H7 (cell line): ENCODE data around the gene LCN10. TPM values are rescaled to one million over a fixed set of nuclear protein-coding genes. Genes with fewer than 3 reads are reported as not detected.
"Not testable (repeated sequence)": the region's sequence is repeated elsewhere in the genome, so short reads cannot be mapped to it uniquely, and the experiment has no call there.

Source experiments
- DNase-seq: peaks from one replicate; pipeline ENCODE4 v3.0.0; 2012
- H3K27me3 ChIP-seq: 2 replicates; pipeline ENCODE4 v1.6.0; 2011; ENCODE audit warnings: mild to moderate bottlenecking, low read length; ENCODE audit not compliant: control insufficient read depth, insufficient read depth
- H3K36me3 ChIP-seq: replicated peaks from 2 replicates; pipeline ENCODE4 v1.5.1; 2011; ENCODE audit warnings: low read length; ENCODE audit not compliant: control insufficient read depth, insufficient read depth
- H3K4me3 ChIP-seq: 2 replicates; pipeline ENCODE4 v1.5.1; 2011; ENCODE audit warnings: low read depth, mild to moderate bottlenecking, control low read depth, low read length, moderate library complexity; ENCODE audit not compliant: insufficient read depth
- total RNA-seq: library from RNA; depleted of rRNA; stranded (reverse); fragments of >200 nt; shearing (Covaris generic); gene quantifications from 2 replicates; pipeline ENCODE4 v1.2.3, GENCODE V29; 2014

The LCN10 gene
- total RNA-seq, 1 experiment from 2014 or later, result 0.76 TPM

- no peak overlapping the region for H3K4me3 ChIP-seq
- no peaks in the 10 kb centered on the region for H3K36me3 ChIP-seq
- no peaks in the 10 kb centered on the region for H3K27me3 ChIP-seq
- DNase-seq, result no peak
These were observed 37.1 kb upstream of the LCN10 start for GRCh38 chr9:136779808-136780207.

DNA sequence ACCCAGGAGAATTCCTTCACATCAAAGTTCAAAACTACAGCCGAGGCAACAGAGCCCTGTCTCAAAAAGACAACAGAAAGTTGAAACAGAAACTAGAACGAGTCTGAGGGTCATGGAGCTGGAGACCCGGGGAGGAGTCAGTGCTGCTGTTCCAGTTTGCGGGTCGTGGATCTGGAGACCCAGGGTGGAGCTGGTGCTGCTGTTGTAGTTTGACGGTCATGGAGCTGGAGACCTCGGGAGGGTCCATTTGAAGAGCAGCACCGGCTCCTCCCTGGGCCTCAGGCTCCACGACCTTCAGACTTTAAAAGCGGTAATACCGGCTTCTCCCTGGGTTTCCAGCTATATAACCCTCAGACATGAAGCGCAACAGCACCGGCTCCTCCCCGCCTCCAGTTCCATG is 34.6 kb upstream of the LCN10 start:
- Histone ChIP-seq H3K36me3 (no peaks in the 10 kb centered on the region), H3K4me3 (no peak overlapping the region), H3K27me3 (no peaks in the 10 kb centered on the region; the same call in 1 of the 2 replicates)
- DNase-seq, result no peak

DNA sequence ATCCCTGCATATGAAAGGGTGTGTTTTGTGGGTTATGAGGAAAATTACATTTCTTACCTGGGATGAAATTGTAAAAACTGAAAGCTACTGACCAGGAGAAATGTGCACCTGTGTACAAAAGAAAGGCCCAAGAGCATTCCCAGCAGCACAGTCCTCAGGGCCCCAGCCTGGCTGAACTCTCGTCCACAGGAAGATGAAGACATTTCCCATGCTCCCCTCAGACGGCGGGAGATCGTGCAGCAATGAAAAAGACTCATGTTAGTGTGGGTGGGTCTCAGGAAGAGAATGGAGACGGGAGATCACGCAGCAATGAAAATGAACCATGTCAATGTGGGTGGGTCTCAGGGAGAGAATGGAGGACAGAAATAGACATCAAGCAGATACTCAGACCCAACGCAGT is 34.2 kb upstream of the LCN10 start:
- H3K27me3 ChIP-seq, result no peaks in the 10 kb centered on the region; the same call in 1 of the 2 replicates
- no peak overlapping the region for H3K4me3 ChIP-seq
- H3K36me3 ChIP-seq, result no peaks in the 10 kb centered on the region
- DNase-seq, result no peak

DNA sequence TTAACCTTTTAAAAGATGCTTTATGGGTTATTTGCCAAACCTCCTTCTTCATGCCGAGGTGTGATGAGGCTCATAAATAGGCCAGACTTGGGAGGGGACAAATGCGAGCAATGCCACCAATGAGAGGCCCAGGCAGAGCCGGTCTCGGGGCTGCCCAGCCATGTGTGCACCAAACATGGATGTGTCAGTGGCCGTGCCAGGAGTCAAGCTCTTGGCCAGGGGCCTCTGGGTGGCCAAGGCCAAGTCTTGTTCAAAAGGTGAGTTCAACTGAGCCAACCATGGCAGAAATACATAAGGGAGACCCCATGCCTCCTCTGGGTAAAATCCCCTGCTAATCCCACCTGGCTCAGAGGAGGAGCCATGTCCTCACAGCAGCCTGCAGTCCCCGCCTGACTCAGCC is 32.5 kb upstream of the LCN10 start:
- H3K27me3 ChIP-seq, result no peaks in the 10 kb centered on the region; the same call in 1 of the 2 replicates
- DNase-seq, result no peak
- no peaks in the 10 kb centered on the region for H3K36me3 ChIP-seq
- H3K4me3 ChIP-seq, result no peak overlapping the region

DNA sequence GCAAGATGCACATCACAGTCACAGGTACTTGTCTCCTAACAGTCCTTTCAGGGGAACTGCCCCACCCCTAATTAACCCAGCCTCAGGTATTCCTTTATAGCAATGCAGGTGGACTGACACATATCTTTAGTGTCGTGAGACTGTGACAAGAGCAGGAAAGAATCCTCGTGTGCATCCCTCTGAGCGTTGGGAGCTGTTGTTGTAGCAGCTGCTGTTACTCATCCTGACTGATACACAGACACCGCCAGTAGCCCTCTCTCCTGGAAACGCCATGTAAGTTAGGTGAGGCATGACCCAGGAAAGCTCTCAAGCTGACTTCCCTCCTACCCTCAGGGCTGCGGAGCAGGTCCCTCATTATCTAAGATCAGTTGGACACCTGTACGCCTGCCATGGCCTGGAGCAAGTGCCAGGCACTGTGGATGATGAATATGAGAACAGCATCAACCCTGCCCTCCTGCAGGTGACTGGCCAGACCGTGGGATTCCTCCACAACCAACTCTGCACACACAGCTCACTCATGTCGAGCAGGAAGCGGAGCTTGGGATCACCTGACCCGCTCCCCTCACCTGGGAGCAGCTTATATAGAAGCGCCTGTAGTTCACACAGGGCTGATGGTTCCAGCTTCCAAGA is 31.8 kb upstream of the LCN10 start:
- Histone ChIP-seq H3K4me3 (no peak overlapping the region), H3K27me3 (no peaks in the 10 kb centered on the region; the same call in 1 of the 2 replicates), H3K36me3 (no peaks in the 10 kb centered on the region)
- no peak for DNase-seq

GRCh38 chr9:136773386-136774044 is 30.8 kb upstream of the LCN10 start:
- Histone ChIP-seq H3K4me3 (no peak overlapping the region), H3K27me3 (no peaks in the 10 kb centered on the region; the same call in 1 of the 2 replicates), H3K36me3 (no peaks in the 10 kb centered on the region)
- DNase-seq, result peak; percentile 88

DNA sequence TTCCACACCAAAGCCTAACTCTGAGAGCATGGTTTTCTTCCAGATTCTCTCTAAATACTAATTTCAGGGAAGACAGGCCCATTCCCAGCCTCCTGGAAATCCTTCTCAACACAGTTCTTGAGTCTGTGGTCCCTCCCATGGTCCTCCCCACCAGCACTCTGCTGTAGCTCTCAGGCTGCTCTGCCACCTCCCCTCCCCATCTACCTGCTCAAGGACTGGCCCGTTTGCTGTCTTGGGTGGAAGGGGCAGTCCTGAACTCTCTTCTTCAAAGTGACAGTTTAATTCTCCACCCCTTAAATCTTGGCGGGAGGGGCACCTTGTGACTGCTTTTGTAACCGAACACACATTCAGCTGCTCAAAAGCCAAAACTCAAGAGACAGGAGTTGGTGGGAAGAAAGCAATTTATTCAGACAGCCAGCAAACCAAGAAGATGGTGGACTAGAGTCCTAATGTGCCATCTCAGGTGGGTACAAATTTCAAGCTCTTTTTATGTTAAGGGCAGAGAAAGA is 29.2 kb upstream of the LCN10 start:
- Histone ChIP-seq H3K36me3 (no peaks in the 10 kb centered on the region), H3K27me3 (no peaks in the 10 kb centered on the region; the same call in 1 of the 2 replicates), H3K4me3 (no peak overlapping the region)
- DNase-seq, result no peak

DNA sequence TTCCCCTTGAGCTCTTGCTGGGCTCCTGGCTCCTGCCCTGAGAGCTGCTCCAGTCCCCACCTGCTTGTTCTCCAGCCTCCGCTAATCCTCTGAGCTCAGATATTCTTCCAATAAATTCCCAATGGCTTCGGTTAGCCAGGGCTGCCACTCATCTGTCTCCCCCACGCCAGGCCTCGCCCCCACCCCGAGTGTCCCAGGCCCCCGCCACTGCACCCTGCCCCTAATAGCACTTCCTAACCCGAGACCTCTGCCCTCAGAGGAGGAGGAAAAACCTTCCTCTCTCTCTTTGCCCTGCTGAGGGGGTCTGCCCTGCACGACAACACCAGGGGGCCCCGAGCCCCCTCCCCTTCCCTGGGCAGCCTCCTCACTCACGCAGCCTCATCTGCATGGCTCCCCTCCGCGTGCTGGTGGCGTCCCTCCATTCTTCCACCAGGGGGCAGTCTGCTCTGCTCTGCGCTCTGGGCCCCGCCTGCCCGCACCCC is 27.0 kb upstream of the LCN10 start:
- Histone ChIP-seq H3K27me3 (no peaks in the 10 kb centered on the region; the same call in 1 of the 2 replicates), H3K4me3 (peak overlapping the region; percentile 36; the same call in 1 of the 2 replicates), H3K36me3 (no peaks in the 10 kb centered on the region)
- DNase-seq, result peak; percentile 96

GRCh38 chr9:136766410-136767120 is 23.8 kb upstream of the LCN10 start:
- not testable (repeated sequence) for H3K36me3 ChIP-seq, H3K27me3 ChIP-seq, H3K4me3 ChIP-seq, DNase-seq

- H3K27me3 ChIP-seq, H3K4me3 ChIP-seq, H3K36me3 ChIP-seq, DNase-seq: not testable (repeated sequence)
These were observed 23.1 kb upstream of the LCN10 start for GRCh38 chr9:136765745-136766409.

- Histone ChIP-seq H3K36me3 (no peaks in the 10 kb centered on the region), H3K27me3 (no peaks in the 10 kb centered on the region), H3K4me3 (no peak overlapping the region)
- DNase-seq, result no peak
These were observed 22.3 kb upstream of the LCN10 start for GRCh38 chr9:136765041-136765440.

DNA sequence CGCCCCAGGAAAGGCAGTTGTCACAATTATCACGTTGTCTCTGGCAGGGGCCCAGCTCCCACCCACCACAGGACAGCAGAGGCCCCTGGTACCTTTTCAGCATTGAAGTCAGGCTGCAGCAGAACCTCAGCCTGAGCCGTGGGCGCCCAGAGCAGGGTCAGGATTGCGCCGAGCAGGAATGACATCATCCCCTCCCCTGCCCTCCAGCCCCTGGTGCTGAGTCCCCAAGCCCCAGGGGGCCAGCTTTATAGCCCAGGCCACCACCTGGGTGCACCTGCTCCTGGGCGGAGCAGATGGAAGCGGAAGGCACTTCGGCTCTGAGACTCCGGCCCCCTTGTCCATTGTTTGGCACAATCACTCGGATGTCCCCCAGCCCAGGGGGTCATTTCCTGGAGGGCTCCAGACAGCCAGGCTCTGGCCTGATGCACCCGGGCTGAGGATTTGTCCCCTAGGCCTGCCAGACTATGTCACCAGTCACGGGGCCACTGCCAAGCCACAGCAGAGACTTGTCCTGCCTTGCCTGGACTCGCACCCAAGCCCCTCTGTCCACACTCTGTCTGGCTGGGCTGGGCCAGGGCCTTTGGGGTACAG is 21.7 kb upstream of the LCN10 start, which contains the start of gene LCN15:
Gene LCN15, minus strand, starts transcription at position 218 of the 591 bp plus-strand sequence. Its CDS starts 30 bp downstream, at position 188.
- Histone ChIP-seq H3K36me3 (no peaks in the 10 kb centered on the region), H3K4me3 (peak within 1 kb of the TSS; percentile 21; the same call in 1 of the 2 replicates), H3K27me3 (no peaks in the 10 kb centered on the region)
- DNase-seq, result no peak

DNA sequence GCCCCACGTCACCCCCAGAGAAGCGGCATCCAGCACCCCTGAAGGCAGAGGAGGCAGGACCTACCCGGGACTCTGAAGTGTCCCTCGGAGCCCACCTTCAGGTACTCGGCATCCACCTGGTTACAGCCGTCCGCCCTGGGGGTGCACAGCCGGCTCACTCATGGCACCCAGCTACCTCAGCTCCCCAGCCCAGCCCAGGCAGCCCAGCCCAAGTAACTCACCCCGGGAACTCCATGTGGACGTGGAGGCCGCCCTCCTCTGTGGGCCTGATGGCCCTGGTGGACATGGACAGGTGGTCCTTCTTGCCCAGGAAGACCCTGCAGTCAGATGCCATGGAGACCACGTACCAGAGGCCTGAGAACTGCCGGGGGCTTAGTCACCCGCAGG is 20.9 kb upstream of the LCN10 start:
- no peaks in the 10 kb centered on the region for H3K27me3 ChIP-seq
- no peaks in the 10 kb centered on the region for H3K36me3 ChIP-seq
- no peak for DNase-seq
- H3K4me3 ChIP-seq, result no peak overlapping the region
